GM12878 (cell line): Measurements from ENCODE around the gene CNTNAP2. TPM values are rescaled to one million over a fixed set of nuclear protein-coding genes. Genes with fewer than 3 reads are reported as not detected.

Experiments used
- ATAC-seq: fragments of 200-7000 bp; cut with Tn5 transposase; 3 replicates; pipeline ENCODE4 v1.9.1; 2020; ENCODE audit warnings: mild to moderate bottlenecking, moderate library complexity
- BruUV-seq: library from RNA; stranded (reverse); fragments of 400-500 nt; replicated peaks from 2 replicates; lab custom pipeline; 2021; lab: Mats Ljungman, UMichigan
- CTCF ChIA-PET: fragments of 300-600 bp; sonication (Branson Sonifier 250); formaldehyde crosslinking; extraction: SDS; loops from one replicate; lab custom pipeline; 2021; ENCODE audit warnings: inconsistent platforms; lab: Yijun Ruan, JAX
- POLR2A ChIA-PET: fragments of 350-600 bp; formaldehyde crosslinking; extraction: SDS; loops from one replicate; lab custom pipeline; 2021; ENCODE audit warnings: inconsistent platforms; lab: Charles Lee
- RAD21 ChIA-PET: fragments of 300-600 bp; sonication (Branson Sonifier 250); formaldehyde crosslinking; loops from one replicate; lab custom pipeline; 2023; ENCODE audit warnings: antibody characterized with exemption; ENCODE audit not compliant: unreplicated experiment; lab: Charles Lee
- SMC1A ChIA-PET: fragments of 300-600 bp; sonication (Branson Sonifier 250); formaldehyde crosslinking; loops from one replicate; lab custom pipeline; 2023; ENCODE audit not compliant: unreplicated experiment, uncharacterized antibody; lab: Charles Lee
- DNase-seq: peaks from one replicate; pipeline ENCODE4 v3.0.0-alpha.2; 2011; ENCODE audit warnings: low read depth, low spot score
- FAIRE-seq: peaks from 3 replicates; lab custom pipeline; 2011; peaks lifted over from hg19 to GRCh38; lab: Jason Lieb, UNC
- H2AFZ ChIP-seq: 2 replicates; pipeline ENCODE4 v1.6.0; 2011; ENCODE audit warnings: low read depth, low read length, control low read depth; ENCODE audit not compliant: control insufficient read depth
- H3K27ac ChIP-seq: 2 replicates; pipeline ENCODE4 v1.5.1; 2011; ENCODE audit warnings: control low read depth; ENCODE audit not compliant: control insufficient read depth, insufficient read depth
- H3K27me3 ChIP-seq, 2 experiments: replicated peaks in 1 of 2; 2 replicates each; pipeline versions ENCODE4 v1.6.0 to v1.6.1; 2011; ENCODE audit warnings: low read length in 1 of 2; ENCODE audit not compliant: control insufficient read depth in 2 of 2, insufficient read depth in 2 of 2
- H3K36me3 ChIP-seq, 2 experiments: 2 replicates each; pipeline ENCODE4 v1.5.1; 2011; ENCODE audit warnings: low read length in 1 of 2; ENCODE audit not compliant: control insufficient read depth in 2 of 2, insufficient read depth in 2 of 2
- H3K4me1 ChIP-seq: 2 replicates; pipeline ENCODE4 v1.6.1; 2011; ENCODE audit warnings: mild to moderate bottlenecking, low read length, moderate library complexity, mixed read lengths; ENCODE audit not compliant: control insufficient read depth, insufficient read depth
- H3K4me2 ChIP-seq: 2 replicates; pipeline ENCODE4 v1.6.0; 2011; ENCODE audit warnings: control low read depth; ENCODE audit not compliant: control insufficient read depth, insufficient read depth
- H3K4me3 ChIP-seq: fragments of 200-600 bp; sonication (generic); 2 replicates; pipeline ENCODE4 v1.5.1; 2016
- H3K79me2 ChIP-seq: 2 replicates; pipeline ENCODE4 v1.6.0; 2011; ENCODE audit warnings: low read length; ENCODE audit not compliant: control insufficient read depth, insufficient read depth
- H3K9ac ChIP-seq: 2 replicates; pipeline ENCODE4 v1.8.0; 2011; ENCODE audit warnings: low read length, control low read depth, mixed read lengths; ENCODE audit not compliant: control insufficient read depth, insufficient read depth
- H3K9me3 ChIP-seq: replicated peaks from 3 replicates; pipeline ENCODE4 v1.5.1; 2011; ENCODE audit warnings: mild to moderate bottlenecking, low read length; ENCODE audit not compliant: control insufficient read depth, insufficient read depth
- H4K20me1 ChIP-seq: 2 replicates; pipeline ENCODE4 v1.6.0; 2011; ENCODE audit not compliant: control insufficient read depth, insufficient read depth
- ATF7 ChIP-seq: fragments of 450-650 bp; IDR thresholded peaks from 2 replicates; pipeline ENCODE4 v1.6.1; 2016; ENCODE audit warnings: low read depth, mild to moderate bottlenecking
- BMI1 ChIP-seq: fragments of 450-650 bp; IDR thresholded peaks from 2 replicates; pipeline ENCODE4 v1.6.1; 2016; ENCODE audit warnings: mild to moderate bottlenecking, moderate library complexity, borderline replicate concordance
- CHD1 ChIP-seq: IDR thresholded peaks from 2 replicates; pipeline ENCODE4 v1.6.1; 2012; ENCODE audit warnings: low read depth, low read length, improper control_type of control experiment
- EED ChIP-seq: sonication (generic); IDR thresholded peaks from 2 replicates; pipeline ENCODE4 v1.6.1; 2016; ENCODE audit warnings: antibody characterized with exemption, low read depth
- HDAC2 ChIP-seq: fragments of 200-600 bp; sonication (generic); IDR thresholded peaks from 2 replicates; pipeline ENCODE4 v1.6.1; 2017
- NFYB ChIP-seq: IDR thresholded peaks from 2 replicates; pipeline ENCODE4 v1.6.1; 2011; ENCODE audit warnings: low read depth, mild to moderate bottlenecking, low read length, improper control_type of control experiment, moderate library complexity; ENCODE audit not compliant: insufficient read depth
- RUNX3 ChIP-seq: IDR thresholded peaks from 2 replicates; pipeline ENCODE4 v1.6.1; 2012; ENCODE audit warnings: low read length, inconsistent platforms
- SMAD1 ChIP-seq: fragments of 450-650 bp; IDR thresholded peaks from 2 replicates; pipeline ENCODE4 v1.6.1; 2018; ENCODE audit warnings: mild to moderate bottlenecking, low read depth; ENCODE audit not compliant: partially characterized antibody
- SMAD5 ChIP-seq: IDR thresholded peaks from 2 replicates; pipeline ENCODE4 v1.6.1; 2016; ENCODE audit warnings: antibody characterized with exemption, low read depth
- STAT1 ChIP-seq: fragments of 450-650 bp; conservative IDR thresholded peaks from 2 replicates; pipeline ENCODE4 v1.6.1; 2014; ENCODE audit warnings: antibody characterized with exemption, mild to moderate bottlenecking
- ZNF24 ChIP-seq: fragments of 450-650 bp; IDR thresholded peaks from 2 replicates; pipeline ENCODE4 v1.6.1; 2017; ENCODE audit warnings: antibody characterized with exemption, mild to moderate bottlenecking
- WGBS: methylation state at CpG from one replicate; pipeline ENCODE4 v1.1.6; 2016; ENCODE audit warnings: low lambda C conversion rate; ENCODE audit not compliant: insufficient replicate concordance, insufficient coverage; ENCODE audit errors: missing lambda C conversion rate; 5-methylcytosine and 5-hydroxymethylcytosine counted together
- in situ Hi-C: fragments of 300-500 bp; cut with MboI; formaldehyde crosslinking; loops from 9 replicates; pipeline ENCODE4 v1.14.3; 2018; ENCODE audit warnings: mixed read lengths
- intact Hi-C: fragments of 100-400 bp; cut with micrococcal nuclease; formaldehyde crosslinking; loops from one replicate; pipeline ENCODE4 v1.14.2; 2022; ENCODE audit not compliant: unreplicated experiment
- polyA plus RNA-seq, 11 experiments: library from polyadenylated mRNA; depleted of rRNA in 4 of 11; unstranded in 6 of 11; stranded (reverse) in 5 of 11; fragments of >200 nt; fragmentation: Nextera tagmentation in 4 of 11; fragmentation: Illumina TruSeq in 1 of 11; extraction: Ambion mirVana in 4 of 11; extraction: Trizol in 1 of 11; gene quantifications; 1 replicate in 1 of 11; 2 replicates in 10 of 11; pipeline versions ENCODE4 v1.2.1 to v1.2.3, GENCODE V29; 2011 to 2016; ENCODE audit warnings: inconsistent platforms in 2 of 11, missing spikeins in 2 of 11, low read depth in 1 of 11
- total RNA-seq, 4 experiments: library from RNA; depleted of rRNA in 3 of 4; stranded (reverse); fragments of >200 nt in 3 of 4; fragmentation: Illumina TruSeq in 1 of 4; extraction: Trizol in 1 of 4; gene quantifications; 2 replicates each; pipeline versions ENCODE4 v1.2.1 to v1.2.3, GENCODE V29; 2013 to 2021
- TF ChIP-seq, protein P1 (sequence below): fragments of 450-650 bp; IDR thresholded peaks from 2 replicates; pipeline ENCODE4 v1.6.1; 2017; ENCODE audit warnings: borderline replicate concordance
- TF ChIP-seq, protein P2 (sequence below): fragments of 450-650 bp; formaldehyde crosslinking; IDR thresholded peaks from 2 replicates; pipeline ENCODE4 v1.5.0; 2022; ENCODE audit warnings: mild to moderate bottlenecking, missing genetic modification characterization
- TF ChIP-seq, protein P3 (sequence below): IDR thresholded peaks from 2 replicates; pipeline ENCODE4 v1.6.1; 2012; ENCODE audit warnings: low read depth, low read length, improper control_type of control experiment

CNTNAP2 gene
- total and polyA plus RNA-seq, 10 of the 15 experiments (the other 5 are each of a cell fraction or from before 2014, with no cell fraction given) = 0.03 to 0.08 (median 0.03) TPM; not detected in 7

DNA sequence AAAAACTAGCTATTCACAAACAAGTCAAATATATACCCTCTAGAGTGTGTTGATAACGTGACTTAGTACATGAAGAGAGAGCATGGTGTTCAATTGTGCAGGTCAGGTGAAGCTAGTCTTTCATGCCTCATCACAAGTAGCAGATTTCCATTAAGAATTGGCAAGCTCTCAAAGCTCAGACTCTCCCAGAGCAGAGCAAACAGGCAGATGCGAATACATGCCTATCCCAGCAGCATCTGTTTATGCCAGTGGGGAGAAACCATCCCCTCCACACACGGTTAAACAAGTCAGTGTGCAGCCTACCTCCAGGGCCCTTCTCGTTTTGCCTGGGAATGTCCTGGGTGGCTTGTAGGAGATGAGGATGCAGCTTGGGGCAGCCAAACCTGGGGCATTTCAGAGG is 1941.5 kb downstream of the CNTNAP2 start:
- Histone ChIP-seq H3K79me2 (no peaks in the 10 kb centered on the region), H3K4me3 (no peak overlapping the region), H4K20me1 (no peaks in the 10 kb centered on the region), H3K9me3 (no peaks in the 10 kb centered on the region), H3K4me1 (peaks cover 3% of the 10 kb centered on the region; the same call in 1 of the 2 replicates), H2AFZ (no peak overlapping the region), H3K27ac (no peak overlapping the region), H3K4me2 (no peak overlapping the region), H3K27me3 (no peaks in the 10 kb centered on the region), H3K9ac (no peak overlapping the region), H3K36me3 (no peaks in the 10 kb centered on the region)
- ATAC-seq (no peak), DNase-seq (no peak), FAIRE-seq (no peak)
- in situ Hi-C loops = no loop called here
- SMC1A ChIA-PET = no interaction called here
- POLR2A ChIA-PET = no interaction called here
- CTCF ChIA-PET = no interaction called here
- RAD21 ChIA-PET = no interaction called here
- TF ChIP-seq SMAD1 = no peak
- TF ChIP-seq ZNF24 = no peak
- no peak for TF ChIP-seq RUNX3
- TF ChIP-seq EED = no peak
- TF ChIP-seq CHD1 = no peak
- TF ChIP-seq, protein P1, sequence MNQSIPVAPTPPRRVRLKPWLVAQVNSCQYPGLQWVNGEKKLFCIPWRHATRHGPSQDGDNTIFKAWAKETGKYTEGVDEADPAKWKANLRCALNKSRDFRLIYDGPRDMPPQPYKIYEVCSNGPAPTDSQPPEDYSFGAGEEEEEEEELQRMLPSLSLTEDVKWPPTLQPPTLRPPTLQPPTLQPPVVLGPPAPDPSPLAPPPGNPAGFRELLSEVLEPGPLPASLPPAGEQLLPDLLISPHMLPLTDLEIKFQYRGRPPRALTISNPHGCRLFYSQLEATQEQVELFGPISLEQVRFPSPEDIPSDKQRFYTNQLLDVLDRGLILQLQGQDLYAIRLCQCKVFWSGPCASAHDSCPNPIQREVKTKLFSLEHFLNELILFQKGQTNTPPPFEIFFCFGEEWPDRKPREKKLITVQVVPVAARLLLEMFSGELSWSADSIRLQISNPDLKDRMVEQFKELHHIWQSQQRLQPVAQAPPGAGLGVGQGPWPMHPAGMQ = no peak
- intact Hi-C loops = no loop called here
- BruUV-seq = no TSS peak
- WGBS = 25% methylated on average over 4 of the region's 4 CpGs

DNA sequence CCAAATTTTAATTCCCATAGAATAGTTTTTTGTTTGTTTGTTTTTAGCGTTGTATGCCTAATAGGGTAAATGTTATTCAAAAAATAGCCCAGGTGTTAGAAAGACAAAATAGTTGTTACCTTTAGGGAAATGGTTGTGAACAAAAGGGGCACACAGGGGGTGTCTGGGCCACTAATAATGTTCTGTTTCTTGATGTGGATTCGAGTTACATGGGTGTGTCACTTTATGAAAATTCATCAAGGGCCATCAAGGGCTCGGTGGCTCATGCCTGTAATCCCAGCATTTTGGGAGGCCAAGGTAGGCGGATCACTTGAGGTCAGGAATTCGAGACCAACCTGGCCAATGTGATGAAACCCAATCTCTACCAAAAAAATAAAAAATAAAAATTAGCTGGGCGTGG is 1942.2 kb downstream of the CNTNAP2 start:
- no peaks in the 10 kb centered on the region for H3K9me3 ChIP-seq
- peaks cover 3% of the 10 kb centered on the region; the same call in 1 of the 2 replicates for H3K4me1 ChIP-seq
- no TSS peak for BruUV-seq
- RAD21 ChIA-PET = no interaction called here
- in situ Hi-C loops (no loop called here), intact Hi-C loops (no loop called here)
- FAIRE-seq (no peak), DNase-seq (no peak), ATAC-seq (no peak)
- H3K27ac ChIP-seq = no peak overlapping the region
- H3K79me2 ChIP-seq = no peaks in the 10 kb centered on the region
- POLR2A ChIA-PET = no interaction called here
- H2AFZ ChIP-seq = no peak overlapping the region
- CTCF ChIA-PET = no interaction called here
- H3K36me3 ChIP-seq = no peaks in the 10 kb centered on the region
- H3K4me3 ChIP-seq = no peak overlapping the region
- SMC1A ChIA-PET = no interaction called here
- H3K4me2 ChIP-seq = no peak overlapping the region
- 27% methylated on average over 6 of the region's 6 CpGs for WGBS
- H3K27me3 ChIP-seq = no peaks in the 10 kb centered on the region
- no peaks in the 10 kb centered on the region for H4K20me1 ChIP-seq
- no peak overlapping the region for H3K9ac ChIP-seq
- no peak for TF ChIP-seq STAT1
- no peak for TF ChIP-seq SMAD5
- no peak for TF ChIP-seq NFYB
- TF ChIP-seq, protein P2, sequence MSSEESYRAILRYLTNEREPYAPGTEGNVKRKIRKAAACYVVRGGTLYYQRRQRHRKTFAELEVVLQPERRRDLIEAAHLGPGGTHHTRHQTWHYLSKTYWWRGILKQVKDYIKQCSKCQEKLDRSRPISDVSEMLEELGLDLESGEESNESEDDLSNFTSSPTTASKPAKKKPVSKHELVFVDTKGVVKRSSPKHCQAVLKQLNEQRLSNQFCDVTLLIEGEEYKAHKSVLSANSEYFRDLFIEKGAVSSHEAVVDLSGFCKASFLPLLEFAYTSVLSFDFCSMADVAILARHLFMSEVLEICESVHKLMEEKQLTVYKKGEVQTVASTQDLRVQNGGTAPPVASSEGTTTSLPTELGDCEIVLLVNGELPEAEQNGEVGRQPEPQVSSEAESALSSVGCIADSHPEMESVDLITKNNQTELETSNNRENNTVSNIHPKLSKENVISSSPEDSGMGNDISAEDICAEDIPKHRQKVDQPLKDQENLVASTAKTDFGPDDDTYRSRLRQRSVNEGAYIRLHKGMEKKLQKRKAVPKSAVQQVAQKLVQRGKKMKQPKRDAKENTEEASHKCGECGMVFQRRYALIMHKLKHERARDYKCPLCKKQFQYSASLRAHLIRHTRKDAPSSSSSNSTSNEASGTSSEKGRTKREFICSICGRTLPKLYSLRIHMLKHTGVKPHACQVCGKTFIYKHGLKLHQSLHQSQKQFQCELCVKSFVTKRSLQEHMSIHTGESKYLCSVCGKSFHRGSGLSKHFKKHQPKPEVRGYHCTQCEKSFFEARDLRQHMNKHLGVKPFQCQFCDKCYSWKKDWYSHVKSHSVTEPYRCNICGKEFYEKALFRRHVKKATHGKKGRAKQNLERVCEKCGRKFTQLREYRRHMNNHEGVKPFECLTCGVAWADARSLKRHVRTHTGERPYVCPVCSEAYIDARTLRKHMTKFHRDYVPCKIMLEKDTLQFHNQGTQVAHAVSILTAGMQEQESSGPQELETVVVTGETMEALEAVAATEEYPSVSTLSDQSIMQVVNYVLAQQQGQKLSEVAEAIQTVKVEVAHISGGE (CRISPR knock-in tag) = no peak
- TF ChIP-seq, protein P3, sequence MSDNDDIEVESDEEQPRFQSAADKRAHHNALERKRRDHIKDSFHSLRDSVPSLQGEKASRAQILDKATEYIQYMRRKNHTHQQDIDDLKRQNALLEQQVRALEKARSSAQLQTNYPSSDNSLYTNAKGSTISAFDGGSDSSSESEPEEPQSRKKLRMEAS = no peak
- no peak for TF ChIP-seq HDAC2
- no peak for TF ChIP-seq BMI1
- no peak for TF ChIP-seq ATF7
